ENCODE measurements around the gene TEX19. TPM values are rescaled to one million over a fixed set of nuclear protein-coding genes. Genes with fewer than 3 reads are reported as not detected.
A peak's percentile ranks its signal among the peaks of the same experiment; 100 is the strongest.

TEX19 gene
- polyA plus RNA-seq, 1 experiment: 0.04 TPM

GRCh38 chr17:82330322-82331239 lies 28.5 kb upstream of the TEX19 start:
- TF ChIP-seq CTCF (IDR thresholded peaks at IDR 0.05; ENCODE audit: low read depth, low read length): no peak
- Histone ChIP-seq H3K4me3 (ENCODE audit: low read depth, low read length) (no peak overlapping the region), H3K27ac (ENCODE audit: low read depth, low read length) (peak overlapping the region; percentile 21), H3K9me3 (ENCODE audit: control insufficient read depth, insufficient read depth, low read length) (peaks cover 8% of the 10 kb centered on the region; the same call in 1 of the 2 replicates), H3K27me3 (ENCODE audit: control insufficient read depth, insufficient read depth, low read length) (peaks cover 22% of the 10 kb centered on the region)
- CTCF ChIA-PET: interaction anchor here (1.2 to 1.3 kb wide), 2 partner anchors 9 to 221 kb away, joined by 3 to 6 read pairs; no protein-coding TSS in a partner anchor
- POLR2A ChIA-PET: interaction anchor here (1.0 kb wide), 1 partner anchor 32 kb away, joined by 4 read pairs; no protein-coding TSS in a partner anchor
- peak; percentile 30 for DNase-seq (ENCODE audit: low read depth, low spot score)

- peaks cover 8% of the 10 kb centered on the region; the same call in 1 of the 2 replicates for H3K9me3 ChIP-seq (ENCODE audit: control insufficient read depth, insufficient read depth, low read length)
- TF ChIP-seq CTCF (IDR thresholded peaks at IDR 0.05; ENCODE audit: low read depth, low read length): no peak
- H3K27ac ChIP-seq (ENCODE audit: low read depth, low read length): no peak overlapping the region
- ChIA-PET POLR2A (no interaction called here), CTCF (interaction anchor here (0.6 to 1.3 kb wide), 2 partner anchors 10 to 401 kb away, joined by 4 to 6 read pairs; no protein-coding TSS in a partner anchor)
- no peak overlapping the region for H3K4me3 ChIP-seq (ENCODE audit: low read depth, low read length)
- H3K27me3 ChIP-seq (ENCODE audit: control insufficient read depth, insufficient read depth, low read length): peaks cover 22% of the 10 kb centered on the region
- DNase-seq (ENCODE audit: low read depth, low spot score): no peak
Observed at GRCh38 chr17:82331345-82331939, 27.6 kb upstream of the TEX19 start.

GRCh38 chr17:82332669-82333278 lies 26.3 kb upstream of the TEX19 start:
- Histone ChIP-seq H3K27ac (ENCODE audit: low read depth, low read length) (no peak overlapping the region), H3K4me3 (ENCODE audit: low read depth, low read length) (peak overlapping the region; percentile 60), H3K9me3 (ENCODE audit: control insufficient read depth, insufficient read depth, low read length) (peaks cover 8% of the 10 kb centered on the region; the same call in 1 of the 2 replicates), H3K27me3 (ENCODE audit: control insufficient read depth, insufficient read depth, low read length) (peaks cover 14% of the 10 kb centered on the region)
- no peak for TF ChIP-seq CTCF (IDR thresholded peaks at IDR 0.05; ENCODE audit: low read depth, low read length)
- no peak for DNase-seq (ENCODE audit: low read depth, low spot score)
- ChIA-PET CTCF (no interaction called here), POLR2A (interaction anchor here (1.4 to 2.0 kb wide), 2 partner anchors 34 to 104 kb away, joined by 4 read pairs; partner anchors contain the start of gene SLC16A3)

GRCh38 chr17:82333279-82334171 lies 25.5 kb upstream of the TEX19 start, which contains the start of gene SECTM1:
Gene SECTM1, minus strand, starts transcription at chr17:82333766. Its CDS starts 6,526 bp downstream, at chr17:82327240.
- no peak for TF ChIP-seq CTCF (IDR thresholded peaks at IDR 0.05; ENCODE audit: low read depth, low read length)
- no peak within 1 kb of the TSS for H3K27ac ChIP-seq (ENCODE audit: low read depth, low read length)

More at GRCh38 chr17:82333279-82334171, 25.5 kb upstream of the TEX19 start, which contains the start of gene SECTM1:
- ChIA-PET CTCF (no interaction called here), POLR2A (interaction anchor here (0.7 to 2.0 kb wide), 4 partner anchors 35 to 104 kb away, joined by 3 to 4 read pairs (median 4); partner anchors contain the start of gene SLC16A3)
- H3K4me3 ChIP-seq (ENCODE audit: low read depth, low read length): peak within 1 kb of the TSS; percentile 60
- no peak for DNase-seq (ENCODE audit: low read depth, low spot score)
- H3K9me3 ChIP-seq (ENCODE audit: control insufficient read depth, insufficient read depth, low read length): peaks cover 8% of the 10 kb centered on the region; the same call in 1 of the 2 replicates
- H3K27me3 ChIP-seq (ENCODE audit: control insufficient read depth, insufficient read depth, low read length): peaks cover 11% of the 10 kb centered on the region

Data from AG04450 (cell line).